Cardiac muscle cell (in vitro differentiated cells and primary cell): ENCODE measurements around the gene RPUSD3. TPM values are rescaled to one million over a fixed set of nuclear protein-coding genes. Genes with fewer than 3 reads are reported as not detected.

Experiments
- DNase-seq, 2 donors: peaks; one replicate each; pipeline versions ENCODE4 v3.0.0 to v3.0.0-alpha.2; 2010 to 2017; ENCODE audit warnings: low read depth in 1 of 2, low spot score in 1 of 2
- H3K27ac ChIP-seq: fragments of 200-600 bp; sonication (generic); 2 replicates; pipeline ENCODE4 v1.5.1; 2016
- H3K27me3 ChIP-seq: fragments of 200-600 bp; sonication (generic); 2 replicates; pipeline ENCODE4 v1.6.0; 2016; ENCODE audit warnings: control low read depth
- H3K36me3 ChIP-seq: fragments of 200-600 bp; sonication (generic); 2 replicates; pipeline ENCODE4 v1.5.1; 2016; ENCODE audit warnings: control low read depth
- H3K4me1 ChIP-seq: fragments of 200-600 bp; sonication (generic); 2 replicates; pipeline ENCODE4 v1.8.1; 2017; ENCODE audit warnings: low read depth, mild to moderate bottlenecking, mixed run types
- H3K4me3 ChIP-seq: fragments of 200-600 bp; sonication (generic); 2 replicates; pipeline ENCODE4 v1.5.1; 2016; ENCODE audit warnings: mild to moderate bottlenecking
- H3K9me3 ChIP-seq: fragments of 200-600 bp; sonication (generic); 2 replicates; pipeline ENCODE4 v1.5.1; 2017; ENCODE audit warnings: low read depth, mild to moderate bottlenecking, control low read depth
- CTCF ChIP-seq: IDR thresholded peaks from 2 replicates; pipeline ENCODE4 v1.5.1; 2012; ENCODE audit warnings: low read depth, mild to moderate bottlenecking, low read length
- polyA plus RNA-seq: library from polyadenylated mRNA; unstranded; fragments of >200 nt; fragmentation: Nextera tagmentation; extraction: Ambion mirVana; gene quantifications from 2 replicates; pipeline ENCODE4 v1.2.1, GENCODE V29; 2016
- total RNA-seq: library from RNA; depleted of rRNA; stranded (reverse); fragments of >200 nt; gene quantifications from 2 replicates; pipeline ENCODE4 v1.2.3, GENCODE V29; 2016

Gene RPUSD3
- total RNA-seq, result 56.9 and 78.1 TPM in 2 replicates
- polyA plus RNA-seq, result 122 and 124 TPM in 2 replicates

GRCh38 chr3:9843715-9844438 lies at the start of gene RPUSD3:
Gene RPUSD3 (minus strand): TSS chr3:9844008. CDS start chr3:9843990, 18 bp downstream.
- H3K27me3 ChIP-seq, result no peaks in the 10 kb centered on the region
- DNase-seq, result peak; percentile 96 to 97
- H3K4me3 ChIP-seq, result peak within 1 kb of the TSS; percentile 62
- H3K27ac ChIP-seq, result peak within 1 kb of the TSS; percentile 67
- H3K9me3 ChIP-seq, result no peaks in the 10 kb centered on the region
- TF ChIP-seq CTCF, result no peak
- peaks cover 7% of the 10 kb centered on the region for H3K36me3 ChIP-seq
- H3K4me1 ChIP-seq, result no peaks in the 10 kb centered on the region

- no peak for DNase-seq
- Histone ChIP-seq H3K9me3 (no peaks in the 10 kb centered on the region), H3K36me3 (no peaks in the 10 kb centered on the region), H3K4me1 (peaks cover 6% of the 10 kb centered on the region), H3K27me3 (no peaks in the 10 kb centered on the region), H3K4me3 (peak overlapping the region; percentile 72), H3K27ac (peak overlapping the region; percentile 85)
- no peak for TF ChIP-seq CTCF
These were observed 47.3 kb upstream of the RPUSD3 start for GRCh38 chr3:9891072-9891622.

DNA sequence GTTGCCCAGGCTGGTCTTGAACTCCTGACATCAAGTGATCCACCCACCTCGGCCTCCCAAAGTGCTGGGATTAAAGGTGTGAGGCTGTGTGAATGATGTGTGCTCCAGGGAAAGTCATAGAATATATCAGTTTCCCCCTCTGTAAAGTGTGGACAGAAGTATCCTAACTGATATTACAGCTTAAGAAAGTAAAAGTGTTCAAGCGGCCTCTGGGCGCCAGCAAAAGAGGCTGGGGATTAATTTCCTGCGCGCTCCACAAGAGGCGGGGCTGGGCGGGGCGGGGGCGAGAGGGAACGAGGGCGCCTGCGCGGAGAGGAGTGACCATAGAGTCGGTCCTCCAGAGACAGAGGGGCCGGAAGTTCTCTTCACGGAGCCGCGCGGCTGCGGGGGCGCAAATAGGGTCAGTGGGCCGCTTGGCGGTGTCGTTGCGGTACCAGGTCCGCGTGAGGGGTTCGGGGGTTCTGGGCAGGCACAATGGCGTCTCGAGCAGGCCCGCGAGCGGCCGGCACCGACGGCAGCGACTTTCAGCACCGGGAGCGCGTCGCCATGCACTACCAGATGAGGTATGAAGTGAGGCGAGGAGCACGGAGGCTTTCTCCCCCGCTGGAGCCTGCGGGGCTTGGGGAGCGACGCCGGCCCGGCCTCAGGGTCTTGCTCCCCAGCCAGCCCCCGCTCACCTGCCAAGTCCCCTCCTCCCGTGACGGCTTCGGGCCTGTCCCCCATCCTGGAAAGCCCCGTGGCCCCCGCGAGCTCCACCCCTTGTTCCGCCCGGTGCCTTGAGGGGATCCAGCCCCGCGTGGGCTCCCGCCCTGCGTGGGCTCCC lies 46.7 kb upstream of the RPUSD3 start, which contains the start of gene JAGN1:
TSS of gene JAGN1 (plus strand) at position 362 of the 823 bp plus-strand sequence. CDS start at position 475, 113 bp downstream.
- peaks cover 6% of the 10 kb centered on the region for H3K4me1 ChIP-seq
- DNase-seq, result peak; percentile 93
- H3K27me3 ChIP-seq, result no peaks in the 10 kb centered on the region
- H3K9me3 ChIP-seq, result no peaks in the 10 kb centered on the region
- peak within 1 kb of the TSS; percentile 72 for H3K4me3 ChIP-seq
- no peaks in the 10 kb centered on the region for H3K36me3 ChIP-seq
- TF ChIP-seq CTCF, result no peak
- peak within 1 kb of the TSS; percentile 85 for H3K27ac ChIP-seq

DNA sequence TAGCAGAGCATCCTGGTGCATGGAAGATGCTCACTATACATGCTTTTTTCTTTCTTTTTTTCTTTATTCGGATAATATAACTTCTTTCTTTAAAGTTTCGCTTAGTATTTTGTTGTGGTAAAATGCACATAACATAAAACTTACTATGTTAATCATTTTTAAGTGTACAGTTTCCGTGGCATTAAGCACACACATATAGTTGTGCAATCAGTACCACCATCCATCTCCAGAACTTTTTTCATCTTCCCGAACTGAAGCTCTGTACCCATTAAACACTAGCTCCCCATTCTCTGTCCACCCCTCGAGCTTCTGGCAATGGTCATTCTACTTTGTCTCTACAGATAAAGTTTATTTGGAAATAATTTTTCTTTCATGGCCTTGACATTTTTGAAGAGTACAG lies 45.6 kb upstream of the RPUSD3 start:
- TF ChIP-seq CTCF, result no peak
- no peaks in the 10 kb centered on the region for H3K36me3 ChIP-seq
- H3K4me1 ChIP-seq, result peaks cover 6% of the 10 kb centered on the region
- H3K27me3 ChIP-seq, result no peaks in the 10 kb centered on the region
- no peaks in the 10 kb centered on the region for H3K9me3 ChIP-seq
- DNase-seq, result no peak
- no peak overlapping the region for H3K27ac ChIP-seq
- H3K4me3 ChIP-seq, result no peak overlapping the region

- DNase-seq, result no peak
- Histone ChIP-seq H3K36me3 (no peaks in the 10 kb centered on the region), H3K27me3 (no peaks in the 10 kb centered on the region)
These were observed 44.7 kb upstream of the RPUSD3 start for GRCh38 chr3:9888540-9888939.

More at GRCh38 chr3:9888540-9888939, 44.7 kb upstream of the RPUSD3 start:
- H3K27ac ChIP-seq, result no peak overlapping the region
- H3K9me3 ChIP-seq, result no peaks in the 10 kb centered on the region
- TF ChIP-seq CTCF, result no peak
- no peak overlapping the region for H3K4me3 ChIP-seq
- H3K4me1 ChIP-seq, result peaks cover 6% of the 10 kb centered on the region
